Esophagus squamous epithelium (tissue), 5 donors: ENCODE data around the gene CTNNAL1. TPM values are rescaled to one million over a fixed set of nuclear protein-coding genes. Genes with fewer than 3 reads are reported as not detected.

Experiments
- DNase-seq: peaks from one replicate; lab custom pipeline; 2025; lab: John Stamatoyannopoulos, UW
- H3K27ac ChIP-seq, 4 donors: fragments of 200-600 bp; sonication (generic); one replicate each; pipeline ENCODE4 v1.5.1; 2016 to 2019; ENCODE audit warnings: mild to moderate bottlenecking in 1 of 4
- H3K27me3 ChIP-seq, 4 donors: fragments of 200-600 bp; sonication (generic); 1 replicate in 3 of 4; 2 replicates in 1 of 4; pipeline versions ENCODE4 v1.5.1 to v1.6.0; 2017 to 2021; ENCODE audit warnings: antibody characterized with exemption in 1 of 4
- H3K36me3 ChIP-seq, 3 donors: fragments of 200-600 bp; sonication (generic); one replicate each; pipeline ENCODE4 v1.5.1; 2016 to 2019
- H3K4me1 ChIP-seq, 3 donors: fragments of 200-600 bp; sonication (generic); one replicate each; pipeline ENCODE4 v1.5.1; 2017 to 2019
- H3K4me3 ChIP-seq, 4 donors: fragments of 200-600 bp; sonication (generic); 1 replicate in 3 of 4; 2 replicates in 1 of 4; pipeline ENCODE4 v1.5.1; 2016 to 2019; ENCODE audit warnings: mild to moderate bottlenecking in 2 of 4, moderate library complexity in 1 of 4
- H3K9me3 ChIP-seq, 3 donors: fragments of 200-600 bp; sonication (generic); one replicate each; pipeline ENCODE4 v1.5.1; 2016 to 2019
- POLR2A ChIP-seq, 4 donors: fragments of 450-650 bp; IDR thresholded peaks; one replicate each; pipeline ENCODE4 v1.6.1; 2017; ENCODE audit warnings: antibody characterized with exemption in 4 of 4, mild to moderate bottlenecking in 4 of 4, moderate library complexity in 3 of 4
- WGBS, 2 donors: methylation state at CpG; one replicate each; pipeline ENCODE4 v1.1.5; 2018; 5-methylcytosine and 5-hydroxymethylcytosine counted together
- intact Hi-C: fragments of 100-400 bp; cut with DNase I; formaldehyde crosslinking; loops from one replicate; pipeline ENCODE4 v1.15.0; 2022
- total RNA-seq, 4 donors: library from RNA; depleted of rRNA; stranded (reverse); fragments of >200 nt; gene quantifications; one replicate each; pipeline ENCODE4 v1.1.0, GENCODE V29; 2016
- TF ChIP-seq, protein P1 (sequence below), 6 experiments: fragments of 450-650 bp in 4 of 6; fragments of 200-600 bp in 2 of 6; sonication (generic) in 2 of 6; IDR thresholded peaks; one replicate each; pipeline ENCODE4 v1.5.1; 2016 to 2019; ENCODE audit warnings: antibody characterized with exemption in 6 of 6, mild to moderate bottlenecking in 4 of 6, moderate library complexity in 4 of 6
- donor health status: DM: yes; HTN: yes; CAD: no.

CTNNAL1 gene
- total RNA-seq, 4 donors from 2014 or later = 7.5 to 31.3 (median 15.7) TPM

DNA sequence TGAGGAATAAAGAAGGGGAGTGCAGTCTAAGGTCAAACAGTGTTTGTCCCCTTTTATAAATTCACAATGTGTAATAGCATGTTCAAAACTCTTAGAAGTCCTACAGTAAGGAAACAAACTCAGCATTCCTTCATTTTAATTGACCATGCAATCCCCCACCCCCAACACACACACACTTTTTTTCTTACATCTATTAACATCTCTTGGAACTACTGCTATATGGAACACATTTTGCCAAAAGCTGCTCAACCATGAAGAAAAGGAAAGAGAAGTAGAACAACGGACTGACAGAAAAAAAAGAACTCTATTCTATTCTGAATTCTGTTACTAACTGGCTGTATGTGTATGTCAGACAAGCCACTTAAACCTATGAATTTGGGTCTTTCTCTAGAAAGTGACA lies 2.8 kb upstream of the CTNNAL1 start:
- peaks cover 0 to 26% (median 0%) of the 10 kb centered on the region in 3 donors for H3K36me3 ChIP-seq
- no peaks in the 10 kb centered on the region for H3K9me3 ChIP-seq
- H3K27ac ChIP-seq = no peak overlapping the region
- peaks cover 0 to 35% (median 0%) of the 10 kb centered on the region in 4 donors for H3K27me3 ChIP-seq
- no peak overlapping the region for H3K4me3 ChIP-seq
- 65 to 67% methylated on average over 1 of the region's 1 CpG for WGBS, 2 donors
- no peak for DNase-seq
- H3K4me1 ChIP-seq = peaks cover 0 to 69% (median 14%) of the 10 kb centered on the region in 3 donors
- TF ChIP-seq, protein P1, sequence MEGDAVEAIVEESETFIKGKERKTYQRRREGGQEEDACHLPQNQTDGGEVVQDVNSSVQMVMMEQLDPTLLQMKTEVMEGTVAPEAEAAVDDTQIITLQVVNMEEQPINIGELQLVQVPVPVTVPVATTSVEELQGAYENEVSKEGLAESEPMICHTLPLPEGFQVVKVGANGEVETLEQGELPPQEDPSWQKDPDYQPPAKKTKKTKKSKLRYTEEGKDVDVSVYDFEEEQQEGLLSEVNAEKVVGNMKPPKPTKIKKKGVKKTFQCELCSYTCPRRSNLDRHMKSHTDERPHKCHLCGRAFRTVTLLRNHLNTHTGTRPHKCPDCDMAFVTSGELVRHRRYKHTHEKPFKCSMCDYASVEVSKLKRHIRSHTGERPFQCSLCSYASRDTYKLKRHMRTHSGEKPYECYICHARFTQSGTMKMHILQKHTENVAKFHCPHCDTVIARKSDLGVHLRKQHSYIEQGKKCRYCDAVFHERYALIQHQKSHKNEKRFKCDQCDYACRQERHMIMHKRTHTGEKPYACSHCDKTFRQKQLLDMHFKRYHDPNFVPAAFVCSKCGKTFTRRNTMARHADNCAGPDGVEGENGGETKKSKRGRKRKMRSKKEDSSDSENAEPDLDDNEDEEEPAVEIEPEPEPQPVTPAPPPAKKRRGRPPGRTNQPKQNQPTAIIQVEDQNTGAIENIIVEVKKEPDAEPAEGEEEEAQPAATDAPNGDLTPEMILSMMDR (IDR thresholded peaks at IDR 0.05) = no peak
- TF ChIP-seq POLR2A (IDR thresholded peaks at IDR 0.05) = no peak
- intact Hi-C loops = no loop called here

DNA sequence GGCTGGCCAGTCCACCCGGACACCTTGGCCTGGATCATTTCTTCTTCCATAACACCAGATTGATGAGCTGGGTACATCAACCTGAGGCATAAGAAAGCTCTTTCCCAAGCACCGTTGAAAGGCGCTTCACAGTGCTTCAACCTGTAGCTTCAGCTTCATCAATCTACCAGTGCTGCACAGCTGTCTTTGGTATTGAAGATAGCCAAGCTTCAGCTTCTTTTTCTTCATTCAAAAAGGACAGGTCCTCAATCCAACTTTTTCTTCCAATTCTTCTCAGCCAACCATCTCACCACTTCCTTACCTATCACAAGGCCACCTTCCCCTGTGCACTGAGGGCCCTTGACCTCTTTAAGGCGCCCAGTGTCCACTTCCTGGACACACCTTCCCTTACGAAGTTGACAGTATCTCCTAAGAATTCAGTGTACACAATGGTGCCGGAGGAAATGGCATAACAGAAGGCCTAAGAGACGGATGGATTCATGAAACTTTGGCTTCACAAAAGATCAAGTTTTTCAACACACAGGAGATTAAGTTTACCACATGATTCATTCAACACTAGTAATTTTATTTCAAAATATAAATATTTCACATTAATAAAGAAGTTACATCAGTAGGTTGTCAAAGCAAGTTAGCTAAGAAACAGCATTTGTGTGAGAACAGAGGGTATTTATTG lies 1.4 kb upstream of the CTNNAL1 start:
- peaks cover 0 to 19% (median 0%) of the 10 kb centered on the region in 3 donors for H3K36me3 ChIP-seq
- H3K4me3 ChIP-seq = no peak overlapping the region
- peaks cover 0 to 49% (median 0%) of the 10 kb centered on the region in 4 donors for H3K27me3 ChIP-seq
- H3K4me1 ChIP-seq = peaks cover 0 to 69% (median 15%) of the 10 kb centered on the region in 3 donors
- H3K27ac ChIP-seq = peak overlapping the region; percentile 22 to 95 (median 91)
- WGBS, 2 donors = 66 to 69% methylated on average over 7 of the region's 7 CpGs
- TF ChIP-seq POLR2A (IDR thresholded peaks at IDR 0.05) = no peak
- TF ChIP-seq, protein P1 (IDR thresholded peaks at IDR 0.05) = no peak
- intact Hi-C loops = no loop called here
- DNase-seq = no peak
- H3K9me3 ChIP-seq = no peaks in the 10 kb centered on the region

DNA sequence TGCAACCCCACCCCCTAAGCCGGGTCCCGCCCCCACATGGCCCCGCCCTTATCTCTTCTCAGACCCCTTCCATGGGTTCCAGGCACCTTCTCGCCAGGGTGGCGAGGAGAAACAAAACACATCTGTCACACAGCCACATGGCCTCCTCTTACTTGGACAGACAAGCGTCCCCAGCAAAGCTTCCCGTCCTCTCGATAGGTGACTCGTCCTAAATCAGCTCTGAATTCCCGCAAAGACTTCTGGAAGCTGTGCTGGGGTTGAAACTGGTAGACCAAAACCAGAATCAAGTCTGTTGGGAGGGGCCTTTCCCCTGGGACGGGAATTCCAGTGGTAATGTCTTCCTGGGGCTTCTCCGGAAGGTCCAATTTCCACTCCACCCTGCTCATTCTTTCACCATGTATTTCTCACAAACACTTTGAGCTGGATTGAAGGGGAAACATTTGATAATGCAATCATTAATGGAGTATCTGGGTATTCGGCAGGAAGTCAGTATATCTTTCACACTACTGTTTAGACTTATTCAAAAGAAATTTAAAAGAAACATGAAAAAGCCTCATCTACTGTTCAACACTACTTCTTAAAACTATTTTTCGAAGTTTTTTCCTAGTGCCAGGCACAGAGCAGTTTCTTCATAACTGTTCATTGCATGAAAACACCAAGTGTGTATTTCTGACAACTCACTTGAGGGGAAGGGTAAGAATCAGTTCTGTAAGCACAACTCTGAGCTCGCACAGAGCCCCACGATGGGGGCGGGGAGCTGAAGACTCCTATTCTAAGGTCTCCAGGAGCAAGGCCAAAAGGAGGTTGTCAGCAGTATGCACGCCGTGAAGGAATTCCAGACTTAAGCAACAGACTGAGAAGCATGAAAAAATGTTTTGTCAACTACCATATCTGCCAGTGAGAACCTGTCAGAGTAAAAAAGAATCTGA lies 644 bp upstream of the CTNNAL1 start:
- H3K4me1 ChIP-seq = peaks cover 0 to 68% (median 15%) of the 10 kb centered on the region in 3 donors
- H3K36me3 ChIP-seq = peaks cover 0 to 11% (median 0%) of the 10 kb centered on the region in 3 donors
- TF ChIP-seq, protein P1 (IDR thresholded peaks at IDR 0.05) = peak in 1 of 6 experiments; percentile 14
- TF ChIP-seq POLR2A (IDR thresholded peaks at IDR 0.05) = no peak
- peak overlapping the region; percentile 81 to 95 (median 91) for H3K27ac ChIP-seq
- 34 to 42% methylated on average over 6 to 10 of the region's 19 CpGs for WGBS, 2 donors
- no peak for DNase-seq
- H3K27me3 ChIP-seq = peaks cover 0 to 56% (median 0%) of the 10 kb centered on the region in 4 donors
- intact Hi-C loops = no loop called here
- H3K9me3 ChIP-seq = no peaks in the 10 kb centered on the region
- peak overlapping the region; percentile 57 to 86 (median 73) for H3K4me3 ChIP-seq

DNA sequence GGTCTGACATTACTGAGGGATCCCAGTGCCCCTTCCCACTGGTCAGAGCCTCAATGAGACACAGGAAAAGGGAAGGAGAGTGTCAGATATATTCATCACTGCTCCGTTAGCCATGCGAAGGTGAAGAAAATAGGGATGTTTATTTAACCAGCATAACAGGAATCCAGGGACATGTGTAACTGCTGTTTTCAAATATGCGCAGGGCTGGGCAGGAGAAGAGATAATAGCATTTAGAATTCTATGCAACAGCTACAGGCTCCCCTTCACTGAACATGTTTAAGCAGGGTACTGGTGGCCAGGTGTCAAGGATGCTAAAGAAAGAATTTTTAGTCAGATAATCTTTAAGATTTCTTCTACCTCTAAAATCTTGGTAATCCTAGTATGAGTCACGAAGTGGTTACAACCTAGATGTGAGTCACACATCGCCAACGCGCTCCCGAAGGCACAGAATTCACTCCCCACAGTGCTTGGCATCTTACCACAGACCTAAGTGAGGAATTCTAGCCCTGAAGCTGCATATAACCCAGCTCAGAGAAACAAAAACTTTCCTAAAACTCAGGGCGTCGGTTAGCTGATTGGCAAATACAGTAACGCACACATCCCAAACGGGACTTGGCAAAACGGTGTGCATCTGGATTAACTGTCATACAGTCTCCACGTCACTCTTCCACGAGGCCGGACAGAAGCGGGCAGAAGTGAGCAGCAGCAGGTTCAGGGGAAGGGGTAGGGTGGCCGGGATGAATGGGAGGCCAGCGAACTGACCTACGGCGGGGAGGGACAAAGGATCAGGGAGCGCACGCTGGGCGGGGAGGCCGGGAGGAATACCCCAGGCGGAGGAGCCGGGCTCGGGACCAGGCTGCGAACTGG lies 1.1 kb downstream of the CTNNAL1 start:
- no peak for DNase-seq
- H3K4me3 ChIP-seq = peak overlapping the region; percentile 57 to 86 (median 73)
- no peaks in the 10 kb centered on the region for H3K9me3 ChIP-seq
- peaks cover 0 to 1% (median 0%) of the 10 kb centered on the region in 3 donors for H3K36me3 ChIP-seq
- 1 to 3% methylated on average over 18 to 26 of the region's 29 CpGs for WGBS, 2 donors
- H3K27ac ChIP-seq = peak overlapping the region; percentile 81 to 95 (median 91)
- H3K4me1 ChIP-seq = peaks cover 0 to 68% (median 15%) of the 10 kb centered on the region in 3 donors
- peaks cover 0 to 73% (median 0%) of the 10 kb centered on the region in 4 donors for H3K27me3 ChIP-seq
- TF ChIP-seq, protein P1 (IDR thresholded peaks at IDR 0.05) = no peak
- peak in 2 of 4 donors; percentile 30 to 44 for TF ChIP-seq POLR2A (IDR thresholded peaks at IDR 0.05)
- intact Hi-C loops = no loop called here
